Endothelial cell of umbilical vein (primary cell): ENCODE measurements around the gene TRAPPC14. TPM values are rescaled to one million over a fixed set of nuclear protein-coding genes. Genes with fewer than 3 reads are reported as not detected.

Experiments
- BruUV-seq: library from RNA; stranded (reverse); fragments of 400-500 nt; replicated peaks from 2 replicates; lab custom pipeline; 2021; lab: Mats Ljungman, UMichigan
- CTCF ChIA-PET: fragments of 300-600, 350-600 bp; sonication (Branson Sonifier 250); formaldehyde crosslinking; loops from one replicate; lab custom pipeline; 2021; ENCODE audit warnings: antibody characterized with exemption, inconsistent platforms; lab: Charles Lee
- POLR2A ChIA-PET: fragments of 300-600, 350-600 bp; sonication (Branson Sonifier 250); formaldehyde crosslinking; loops from one replicate; lab custom pipeline; 2021; ENCODE audit warnings: antibody characterized with exemption, inconsistent platforms; lab: Charles Lee
- DNase-seq: peaks from one replicate; pipeline ENCODE4 v3.0.0-alpha.2; 2011; ENCODE audit warnings: low read depth, low spot score
- FAIRE-seq: peaks from 2 replicates; lab custom pipeline; 2011; peaks lifted over from hg19 to GRCh38; lab: Jason Lieb, UNC
- H2AFZ ChIP-seq: 2 replicates; pipeline ENCODE4 v1.6.0; 2012; ENCODE audit warnings: low read depth, low read length, control low read depth, inconsistent platforms
- H3K27ac ChIP-seq: 2 replicates; pipeline ENCODE4 v1.5.1; 2011; ENCODE audit warnings: low read depth, mild to moderate bottlenecking, control low read depth, low read length, moderate library complexity; ENCODE audit not compliant: insufficient read depth
- H3K27me3 ChIP-seq, 2 experiments: 2 replicates each; pipeline versions ENCODE4 v1.6.0 to v1.6.1; 2011; ENCODE audit warnings: low read length in 2 of 2, mixed read lengths in 1 of 2; ENCODE audit not compliant: control insufficient read depth in 2 of 2, insufficient read depth in 2 of 2
- H3K36me3 ChIP-seq, 2 experiments: 2 replicates in 1 of 2; 3 replicates in 1 of 2; pipeline ENCODE4 v1.5.1; 2011; ENCODE audit warnings: low read length in 2 of 2, mild to moderate bottlenecking in 1 of 2, moderate library complexity in 1 of 2; ENCODE audit not compliant: control insufficient read depth in 2 of 2, insufficient read depth in 2 of 2; ENCODE audit errors: extremely low read depth in 1 of 2
- H3K4me1 ChIP-seq: 3 replicates; pipeline ENCODE4 v1.5.1; 2011; ENCODE audit warnings: mild to moderate bottlenecking, low read length; ENCODE audit not compliant: control insufficient read depth, insufficient read depth; ENCODE audit errors: extremely low read depth
- H3K4me2 ChIP-seq: 2 replicates; pipeline ENCODE4 v1.6.1; 2011; ENCODE audit warnings: low read length, control low read depth, mixed read lengths; ENCODE audit not compliant: insufficient read depth
- H3K4me3 ChIP-seq, 3 experiments: fragments of 200-600 bp in 1 of 3; sonication (generic), shearing (Covaris generic) in 1 of 3; replicated peaks in 1 of 3; 2 replicates each; pipeline ENCODE4 v1.5.1; 2011 to 2016; ENCODE audit warnings: control low read depth in 3 of 3, low read length in 3 of 3, mild to moderate bottlenecking in 2 of 3, inconsistent platforms in 1 of 3, low read depth in 1 of 3, moderate library complexity in 1 of 3; ENCODE audit not compliant: insufficient read depth in 1 of 3
- H3K79me2 ChIP-seq: 2 replicates; pipeline ENCODE4 v1.6.0; 2012; ENCODE audit warnings: low read length, inconsistent platforms; ENCODE audit not compliant: control insufficient read depth, insufficient read depth
- H3K9ac ChIP-seq: replicated peaks from 2 replicates; pipeline ENCODE3; 2011; ENCODE audit warnings: low read length, control low read depth; ENCODE audit not compliant: insufficient read depth; ENCODE audit errors: extremely low read depth
- H3K9me1 ChIP-seq: replicated peaks from 3 replicates; pipeline ENCODE4 v1.6.0; 2011; ENCODE audit warnings: mild to moderate bottlenecking, low read length; ENCODE audit not compliant: control insufficient read depth, insufficient read depth; ENCODE audit errors: extremely low read depth
- H3K9me3 ChIP-seq: replicated peaks from 2 replicates; pipeline ENCODE4 v1.5.1; 2012; ENCODE audit warnings: low read length, inconsistent platforms; ENCODE audit not compliant: control insufficient read depth, insufficient read depth
- H4K20me1 ChIP-seq: replicated peaks from 2 replicates; pipeline ENCODE3; 2011; ENCODE audit warnings: mild to moderate bottlenecking, low read length; ENCODE audit not compliant: control insufficient read depth, insufficient read depth; ENCODE audit errors: extremely low read depth
- EZH2 ChIP-seq: IDR thresholded peaks from 2 replicates; pipeline ENCODE4 v1.6.1; 2012; ENCODE audit warnings: borderline replicate concordance, low read depth, mild to moderate bottlenecking, moderate library complexity, low read length, inconsistent platforms; ENCODE audit not compliant: severe bottlenecking
- FOS ChIP-seq: IDR thresholded peaks from 2 replicates; pipeline ENCODE4 v1.6.1; 2011; ENCODE audit warnings: mild to moderate bottlenecking, low read length, moderate library complexity, borderline replicate concordance; ENCODE audit not compliant: insufficient read depth
- GATA2 ChIP-seq: IDR thresholded peaks from 2 replicates; pipeline ENCODE4 v1.7.0; 2011; ENCODE audit warnings: low read depth, mild to moderate bottlenecking, moderate library complexity, mixed read lengths, low read length; ENCODE audit not compliant: insufficient read length, insufficient read depth
- JUN ChIP-seq: IDR thresholded peaks from 2 replicates; pipeline ENCODE4 v1.6.1; 2011; ENCODE audit warnings: borderline replicate concordance, low read depth; ENCODE audit not compliant: insufficient read length, insufficient read depth
- MYC ChIP-seq: IDR thresholded peaks from one replicate; pipeline ENCODE4 v1.6.1; 2011; ENCODE audit warnings: mild to moderate bottlenecking, low read depth, low read length
- POLR2A ChIP-seq: IDR thresholded peaks from 2 replicates; pipeline ENCODE4 v1.6.1; 2012; ENCODE audit warnings: low read depth, mild to moderate bottlenecking, control low read depth, low read length
- POLR2AphosphoS5 ChIP-seq: IDR thresholded peaks from 2 replicates; pipeline ENCODE4 v1.6.1; 2012; ENCODE audit warnings: low read depth, mild to moderate bottlenecking, control low read depth, low read length, moderate library complexity; ENCODE audit not compliant: insufficient read depth
- dilution Hi-C: fragments of 300-500 bp; cut with MboI; formaldehyde crosslinking; loops from one replicate; pipeline ENCODE4 v1.15.0; 2019; ENCODE audit warnings: low sequenced_read_pairs; ENCODE audit not compliant: extremely low pct_ligation_motif_present
- intact Hi-C: fragments of 100-400 bp; cut with micrococcal nuclease; formaldehyde crosslinking; loops from one replicate; pipeline ENCODE4 v1.10.0; 2022
- polyA plus RNA-seq, 4 experiments: library from polyadenylated mRNA; depleted of rRNA in 3 of 4; stranded (reverse) in 3 of 4; unstranded in 1 of 4; fragments of >200 nt; gene quantifications; 2 replicates each; pipeline versions ENCODE4 v1.2.1 to v1.2.3, GENCODE V29; 2011 to 2012; ENCODE audit warnings: missing spikeins in 1 of 4
- total RNA-seq: library from RNA; stranded (reverse); gene quantifications from 2 replicates; pipeline ENCODE4 v1.2.3, GENCODE V29; 2021
- TF ChIP-seq, protein P1 (sequence below), 2 donors: IDR thresholded peaks; 1 replicate in 1 of 2; 2 replicates in 1 of 2; pipeline ENCODE4 v1.5.1; 2011; ENCODE audit warnings: low read length in 2 of 2, mild to moderate bottlenecking in 2 of 2, moderate library complexity in 2 of 2, control low read depth in 1 of 2, inconsistent platforms in 1 of 2, low read depth in 1 of 2; ENCODE audit not compliant: insufficient read depth in 1 of 2; ENCODE audit errors: extremely low read depth in 1 of 2
- TF ChIP-seq, protein P2 (sequence below): IDR thresholded peaks from 2 replicates; pipeline ENCODE4 v1.6.1; 2011; ENCODE audit not compliant: insufficient read depth, insufficient read length

TRAPPC14 gene
- total and polyA plus RNA-seq, 2 donors (not counting 3 experiments of a cell fraction or from before 2014, with no cell fraction given): 13.3 to 23.0 TPM

DNA sequence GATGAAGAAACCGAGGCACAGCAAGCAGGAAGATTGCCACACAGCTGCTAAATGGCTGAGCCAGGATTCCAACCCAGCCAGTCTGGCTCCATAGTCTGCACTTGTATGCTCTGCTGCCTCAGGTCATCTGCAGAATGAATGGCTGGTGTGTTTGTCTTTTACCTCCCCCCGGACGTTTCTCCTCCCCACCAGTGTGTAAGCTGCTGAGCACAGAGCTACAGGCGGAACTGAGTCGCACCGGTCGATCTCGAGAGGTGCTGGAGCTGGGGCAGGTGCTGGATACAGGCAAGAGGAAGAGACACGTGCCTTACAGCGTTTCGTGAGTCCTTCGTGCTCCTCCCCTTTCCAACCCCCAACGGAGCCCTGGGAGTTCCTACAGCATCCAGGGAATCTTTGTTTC lies 36.5 kb downstream of the TRAPPC14 start:
- Histone ChIP-seq H3K27me3 (no peaks in the 10 kb centered on the region), H3K36me3 (peaks cover 0 to 2% of the 10 kb centered on the region in 2 experiments), H3K9me3 (no peaks in the 10 kb centered on the region), H2AFZ (no peak overlapping the region), H4K20me1 (no peaks in the 10 kb centered on the region), H3K4me3 (no peak overlapping the region), H3K4me1 (peaks cover 16% of the 10 kb centered on the region), H3K79me2 (peaks cover 10% of the 10 kb centered on the region), H3K27ac (no peak overlapping the region), H3K4me2 (no peak overlapping the region), H3K9ac (no peak overlapping the region), H3K9me1 (no peaks in the 10 kb centered on the region)
- CTCF ChIA-PET: interaction anchor here (1.0 kb wide), 1 partner anchor 8 kb away, joined by 3 read pairs; no protein-coding TSS in a partner anchor
- no peak for TF ChIP-seq POLR2A
- TF ChIP-seq EZH2: no peak
- TF ChIP-seq, protein P1, sequence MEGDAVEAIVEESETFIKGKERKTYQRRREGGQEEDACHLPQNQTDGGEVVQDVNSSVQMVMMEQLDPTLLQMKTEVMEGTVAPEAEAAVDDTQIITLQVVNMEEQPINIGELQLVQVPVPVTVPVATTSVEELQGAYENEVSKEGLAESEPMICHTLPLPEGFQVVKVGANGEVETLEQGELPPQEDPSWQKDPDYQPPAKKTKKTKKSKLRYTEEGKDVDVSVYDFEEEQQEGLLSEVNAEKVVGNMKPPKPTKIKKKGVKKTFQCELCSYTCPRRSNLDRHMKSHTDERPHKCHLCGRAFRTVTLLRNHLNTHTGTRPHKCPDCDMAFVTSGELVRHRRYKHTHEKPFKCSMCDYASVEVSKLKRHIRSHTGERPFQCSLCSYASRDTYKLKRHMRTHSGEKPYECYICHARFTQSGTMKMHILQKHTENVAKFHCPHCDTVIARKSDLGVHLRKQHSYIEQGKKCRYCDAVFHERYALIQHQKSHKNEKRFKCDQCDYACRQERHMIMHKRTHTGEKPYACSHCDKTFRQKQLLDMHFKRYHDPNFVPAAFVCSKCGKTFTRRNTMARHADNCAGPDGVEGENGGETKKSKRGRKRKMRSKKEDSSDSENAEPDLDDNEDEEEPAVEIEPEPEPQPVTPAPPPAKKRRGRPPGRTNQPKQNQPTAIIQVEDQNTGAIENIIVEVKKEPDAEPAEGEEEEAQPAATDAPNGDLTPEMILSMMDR (IDR thresholded peaks at IDR 0.05; ENCODE audit: extremely low read depth in 1 of 2, insufficient read depth in 1 of 2, low read depth in 1 of 2, low read length in 2 of 2): no peak
- no peak for TF ChIP-seq JUN
- TF ChIP-seq, protein P2, sequence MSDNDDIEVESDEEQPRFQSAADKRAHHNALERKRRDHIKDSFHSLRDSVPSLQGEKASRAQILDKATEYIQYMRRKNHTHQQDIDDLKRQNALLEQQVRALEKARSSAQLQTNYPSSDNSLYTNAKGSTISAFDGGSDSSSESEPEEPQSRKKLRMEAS: no peak
- no peak for TF ChIP-seq MYC
- no peak for TF ChIP-seq POLR2AphosphoS5
- TF ChIP-seq FOS: no peak
- no peak for TF ChIP-seq GATA2
- POLR2A ChIA-PET: no interaction called here
- intact Hi-C loops (no loop called here), dilution Hi-C loops (no loop called here)
- FAIRE-seq (no peak), DNase-seq (no peak)
- BruUV-seq: no TSS peak
